Osteoblast (primary cell): ENCODE measurements around the gene HEATR5A. TPM values are rescaled to one million over a fixed set of nuclear protein-coding genes. Genes with fewer than 3 reads are reported as not detected.

Experiments used
- DNase-seq: peaks from one replicate; pipeline ENCODE4 v3.0.0; 2011; ENCODE audit warnings: low spot score, mixed read lengths; ENCODE audit not compliant: insufficient read length; ENCODE audit errors: missing footprints
- H2AFZ ChIP-seq: 2 replicates; pipeline ENCODE4 v1.6.0; 2011; ENCODE audit warnings: mild to moderate bottlenecking, low read length
- H3K27ac ChIP-seq: 2 replicates; pipeline ENCODE4 v1.5.1; 2011; ENCODE audit warnings: mild to moderate bottlenecking, low read depth, low read length, moderate library complexity
- H3K27me3 ChIP-seq: 2 replicates; pipeline ENCODE4 v1.6.0; 2012; ENCODE audit warnings: mild to moderate bottlenecking, control low read depth, inconsistent platforms, low read length, moderate library complexity; ENCODE audit not compliant: insufficient read depth
- H3K36me3 ChIP-seq: 2 replicates; pipeline ENCODE4 v1.5.1; 2011; ENCODE audit warnings: mild to moderate bottlenecking, low read length, control low read depth, moderate library complexity; ENCODE audit not compliant: insufficient read depth
- H3K4me1 ChIP-seq: 2 replicates; pipeline ENCODE4 v1.5.1; 2011; ENCODE audit warnings: mild to moderate bottlenecking, low read length, control low read depth, moderate library complexity; ENCODE audit not compliant: insufficient read depth
- H3K4me2 ChIP-seq: 2 replicates; pipeline ENCODE4 v1.6.0; 2011; ENCODE audit warnings: mild to moderate bottlenecking, low read length; ENCODE audit not compliant: insufficient read depth
- H3K4me3 ChIP-seq: fragments of 200-600 bp; sonication (generic); 3 replicates; pipeline ENCODE4 v1.5.1; 2012; ENCODE audit warnings: mild to moderate bottlenecking, low read length, inconsistent platforms; ENCODE audit not compliant: insufficient read depth
- H3K79me2 ChIP-seq: 2 replicates; pipeline ENCODE4 v1.6.0; 2012; ENCODE audit warnings: mild to moderate bottlenecking, low read length, control low read depth, inconsistent platforms; ENCODE audit not compliant: insufficient read depth
- H3K9me3 ChIP-seq: 2 replicates; pipeline ENCODE4 v1.5.1; 2011; ENCODE audit warnings: low read depth, low read length, control low read depth
- H4K20me1 ChIP-seq: 2 replicates; pipeline ENCODE4 v1.6.0; 2012; ENCODE audit warnings: mild to moderate bottlenecking, low read length, control low read depth; ENCODE audit not compliant: insufficient read depth
- total RNA-seq: library from RNA; depleted of rRNA; stranded (reverse); fragments of >200 nt; gene quantifications from 2 replicates; pipeline ENCODE4 v1.2.3, GENCODE V29; 2012
- TF ChIP-seq, protein P1 (sequence below): IDR thresholded peaks from 2 replicates; pipeline ENCODE4 v1.5.1; 2011; ENCODE audit warnings: mild to moderate bottlenecking, low read depth, low read length, moderate library complexity; ENCODE audit errors: extremely low read depth

The HEATR5A gene
- total RNA-seq, 1 donor = 46.0 TPM

DNA sequence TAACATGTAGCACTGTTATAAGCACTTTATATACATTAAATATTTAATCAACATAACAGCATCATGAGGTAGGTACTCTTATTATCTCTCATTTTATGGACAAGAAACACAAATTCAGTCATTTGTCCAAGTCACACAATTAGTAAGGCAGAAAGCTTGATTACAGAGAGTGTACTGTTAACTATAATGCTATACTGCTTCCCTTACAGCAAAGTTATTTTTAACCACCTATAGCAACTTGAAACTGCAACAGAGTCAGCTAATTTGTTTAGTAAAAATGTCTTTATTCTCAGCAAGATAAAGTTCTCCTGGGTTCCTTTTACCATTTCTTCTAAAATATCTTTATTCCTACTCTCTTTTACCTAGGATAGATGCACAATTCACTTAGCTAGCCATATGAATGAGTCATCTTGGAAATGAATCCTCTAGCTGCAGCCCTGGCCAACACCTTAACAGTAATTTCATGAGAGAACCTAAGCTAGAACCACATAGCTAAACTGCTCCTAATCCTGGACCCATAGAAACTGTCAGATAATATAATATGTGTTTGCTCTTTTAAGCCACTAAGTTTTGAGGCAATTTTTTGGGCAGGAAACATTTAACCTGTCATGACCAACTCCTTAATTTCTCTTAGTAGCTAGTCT lies 122.5 kb downstream of the HEATR5A start:
- H3K36me3 ChIP-seq = peaks cover 25% of the 10 kb centered on the region
- H3K4me3 ChIP-seq = no peak overlapping the region
- no peaks in the 10 kb centered on the region for H3K9me3 ChIP-seq
- DNase-seq = peak; percentile 38
- H2AFZ ChIP-seq = no peak overlapping the region
- H3K4me2 ChIP-seq = no peak overlapping the region
- H3K27ac ChIP-seq = no peak overlapping the region
- no peaks in the 10 kb centered on the region for H3K79me2 ChIP-seq
- TF ChIP-seq, protein P1, sequence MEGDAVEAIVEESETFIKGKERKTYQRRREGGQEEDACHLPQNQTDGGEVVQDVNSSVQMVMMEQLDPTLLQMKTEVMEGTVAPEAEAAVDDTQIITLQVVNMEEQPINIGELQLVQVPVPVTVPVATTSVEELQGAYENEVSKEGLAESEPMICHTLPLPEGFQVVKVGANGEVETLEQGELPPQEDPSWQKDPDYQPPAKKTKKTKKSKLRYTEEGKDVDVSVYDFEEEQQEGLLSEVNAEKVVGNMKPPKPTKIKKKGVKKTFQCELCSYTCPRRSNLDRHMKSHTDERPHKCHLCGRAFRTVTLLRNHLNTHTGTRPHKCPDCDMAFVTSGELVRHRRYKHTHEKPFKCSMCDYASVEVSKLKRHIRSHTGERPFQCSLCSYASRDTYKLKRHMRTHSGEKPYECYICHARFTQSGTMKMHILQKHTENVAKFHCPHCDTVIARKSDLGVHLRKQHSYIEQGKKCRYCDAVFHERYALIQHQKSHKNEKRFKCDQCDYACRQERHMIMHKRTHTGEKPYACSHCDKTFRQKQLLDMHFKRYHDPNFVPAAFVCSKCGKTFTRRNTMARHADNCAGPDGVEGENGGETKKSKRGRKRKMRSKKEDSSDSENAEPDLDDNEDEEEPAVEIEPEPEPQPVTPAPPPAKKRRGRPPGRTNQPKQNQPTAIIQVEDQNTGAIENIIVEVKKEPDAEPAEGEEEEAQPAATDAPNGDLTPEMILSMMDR = no peak
- H3K4me1 ChIP-seq = no peaks in the 10 kb centered on the region
- H3K27me3 ChIP-seq = no peaks in the 10 kb centered on the region
- H4K20me1 ChIP-seq = no peaks in the 10 kb centered on the region

DNA sequence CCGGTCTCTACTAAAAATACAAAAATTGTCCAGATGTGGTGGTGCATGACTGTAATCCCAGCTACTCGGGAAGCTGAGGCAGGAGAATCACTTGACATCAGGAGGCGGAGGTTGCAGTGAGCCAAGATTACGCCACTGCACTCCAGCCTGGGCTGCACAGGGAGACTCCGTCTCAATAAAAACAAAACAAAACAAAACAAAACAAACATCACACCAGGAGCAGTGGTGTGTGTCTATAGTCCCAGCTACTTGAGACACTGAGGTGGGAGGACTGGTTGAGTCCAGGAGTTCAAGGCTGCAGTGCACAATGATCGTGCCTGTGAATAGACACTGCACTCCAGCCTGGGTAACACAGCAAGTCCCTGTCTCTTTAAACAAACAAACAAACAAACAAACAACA lies 123.2 kb downstream of the HEATR5A start:
- H3K27me3 ChIP-seq = no peaks in the 10 kb centered on the region
- no peak overlapping the region for H3K4me3 ChIP-seq
- TF ChIP-seq, protein P1 = no peak
- no peaks in the 10 kb centered on the region for H3K9me3 ChIP-seq
- no peaks in the 10 kb centered on the region for H3K79me2 ChIP-seq
- no peaks in the 10 kb centered on the region for H4K20me1 ChIP-seq
- no peak for DNase-seq
- no peak overlapping the region for H2AFZ ChIP-seq
- no peak overlapping the region for H3K4me2 ChIP-seq
- H3K36me3 ChIP-seq = peaks cover 21% of the 10 kb centered on the region
- H3K27ac ChIP-seq = no peak overlapping the region
- no peaks in the 10 kb centered on the region for H3K4me1 ChIP-seq

DNA sequence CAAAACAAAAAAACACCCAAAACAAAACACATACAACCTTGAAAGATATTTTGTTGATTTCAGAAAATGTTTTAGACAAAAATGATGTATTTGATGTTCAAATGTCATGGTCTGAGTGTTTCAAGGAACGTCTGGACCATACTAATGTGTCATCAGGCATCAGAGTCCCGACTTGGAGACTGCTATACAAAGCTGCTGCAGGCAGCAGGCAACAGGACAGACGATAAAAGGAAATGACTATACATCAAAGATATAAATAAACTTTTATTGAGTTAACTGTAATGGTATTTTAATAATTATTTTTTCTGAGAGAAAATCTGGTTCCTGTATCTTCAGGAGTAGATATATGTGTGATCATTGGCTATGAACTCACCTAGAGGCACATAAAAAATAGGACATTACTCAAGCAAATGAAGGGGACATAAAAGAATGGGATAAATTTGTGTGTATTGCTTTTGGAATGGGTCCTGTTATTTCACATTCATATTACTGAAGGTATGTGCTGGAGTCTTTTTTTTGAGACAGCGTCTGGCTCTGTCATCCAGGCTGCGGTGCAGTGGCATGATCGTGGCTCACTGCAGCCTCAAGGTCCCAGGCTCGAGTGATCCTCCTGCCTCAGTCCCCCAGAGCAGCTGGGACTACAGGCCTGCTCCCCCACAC lies 125.5 kb downstream of the HEATR5A start:
- Histone ChIP-seq H4K20me1 (no peaks in the 10 kb centered on the region), H3K27ac (no peak overlapping the region), H3K27me3 (no peaks in the 10 kb centered on the region), H3K4me2 (no peak overlapping the region), H3K9me3 (no peaks in the 10 kb centered on the region), H3K4me1 (no peaks in the 10 kb centered on the region), H3K4me3 (no peak overlapping the region), H2AFZ (no peak overlapping the region), H3K36me3 (peaks cover 12% of the 10 kb centered on the region), H3K79me2 (no peaks in the 10 kb centered on the region)
- no peak for DNase-seq
- TF ChIP-seq, protein P1 = no peak

DNA sequence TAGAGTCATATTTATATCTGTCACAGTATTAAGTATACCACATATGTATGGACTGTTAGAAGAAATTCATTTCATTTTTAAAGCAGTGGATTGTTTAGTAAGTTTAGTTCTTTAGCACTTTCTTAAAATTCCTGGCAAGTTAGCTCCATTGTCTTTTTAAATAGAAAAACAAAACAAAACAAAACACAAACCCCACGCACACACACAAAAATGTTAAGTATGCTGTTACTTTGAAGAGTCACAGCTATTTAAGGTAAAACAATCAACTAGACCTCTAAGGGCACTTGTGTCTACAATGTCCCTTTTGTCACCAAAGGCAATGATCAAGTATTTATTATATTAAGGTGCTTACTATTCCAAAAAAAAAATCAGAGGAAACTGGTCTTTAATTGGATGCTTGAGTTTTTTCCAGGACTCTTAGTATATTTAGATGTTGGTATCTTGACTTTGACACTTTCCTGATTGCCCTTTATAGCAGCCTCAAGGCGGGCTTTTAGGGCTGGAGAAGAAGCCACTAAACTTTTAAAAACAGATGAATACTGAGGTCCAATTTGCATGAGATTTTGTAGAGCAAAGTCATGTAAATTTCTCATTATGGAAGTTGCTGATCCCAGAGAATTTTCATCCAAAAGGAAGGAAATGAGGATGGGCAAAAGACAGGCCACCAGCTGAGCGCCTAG lies 127.3 kb downstream of the HEATR5A start:
- no peak overlapping the region for H3K4me3 ChIP-seq
- no peaks in the 10 kb centered on the region for H3K79me2 ChIP-seq
- TF ChIP-seq, protein P1 = no peak
- peaks cover 3% of the 10 kb centered on the region for H3K36me3 ChIP-seq
- no peak overlapping the region for H3K4me2 ChIP-seq
- H3K9me3 ChIP-seq = no peaks in the 10 kb centered on the region
- no peak overlapping the region for H2AFZ ChIP-seq
- H3K4me1 ChIP-seq = no peaks in the 10 kb centered on the region
- H4K20me1 ChIP-seq = no peaks in the 10 kb centered on the region
- H3K27ac ChIP-seq = no peak overlapping the region
- H3K27me3 ChIP-seq = no peaks in the 10 kb centered on the region
- no peak for DNase-seq
